HepG2 (cell line): ENCODE data around the gene VAMP2. TPM values are rescaled to one million over a fixed set of nuclear protein-coding genes. Genes with fewer than 3 reads are reported as not detected.

Source experiments
- AGO2 ChIP-seq: fragments of 200-400 bp; formaldehyde crosslinking; optimal IDR thresholded peaks from 2 replicates; pipeline ENCODE3; 2017; ENCODE audit warnings: mild to moderate bottlenecking, low read depth, low read length, moderate library complexity
- ATF1 ChIP-seq: IDR thresholded peaks from 2 replicates; pipeline ENCODE4 v1.6.1; 2016; ENCODE audit warnings: mild to moderate bottlenecking, control low read depth
- KDM2A ChIP-seq: sonication (generic); formaldehyde crosslinking; IDR thresholded peaks from 2 replicates; pipeline ENCODE4 v1.4.0; 2020; ENCODE audit warnings: low read depth, missing genetic modification reagents, borderline replicate concordance
- KDM3A ChIP-seq: IDR thresholded peaks from 2 replicates; pipeline ENCODE4 v1.6.1; 2018; ENCODE audit warnings: low read depth, missing compliant biosample characterization
- PCBP2 ChIP-seq: fragments of 200-400 bp; formaldehyde crosslinking; optimal IDR thresholded peaks from 2 replicates; pipeline ENCODE3; 2018; ENCODE audit warnings: low read length, low read depth; ENCODE audit not compliant: poor library complexity, severe bottlenecking
- SIN3A ChIP-seq: IDR thresholded peaks from 2 replicates; pipeline ENCODE4 v1.6.1; 2011; ENCODE audit warnings: low read depth, mild to moderate bottlenecking, control low read depth, low read length, borderline replicate concordance
- ZEB1 ChIP-seq: IDR thresholded peaks from 2 replicates; pipeline ENCODE4 v1.6.1; 2012; ENCODE audit warnings: mild to moderate bottlenecking, low read depth, inconsistent platforms; ENCODE audit not compliant: insufficient replicate concordance
- ZNF138 ChIP-seq: sonication (generic); formaldehyde crosslinking; IDR thresholded peaks from 2 replicates; pipeline ENCODE4 v1.5.0; 2020; ENCODE audit warnings: mild to moderate bottlenecking, low read depth, missing genetic modification reagents
- ZNF205 ChIP-seq: IDR thresholded peaks from 2 replicates; pipeline ENCODE4 v1.6.1; 2018; ENCODE audit warnings: missing biosample characterization, missing genetic modification reagents
- ZNF24 ChIP-seq: fragments of 450-650 bp; IDR thresholded peaks from 2 replicates; pipeline ENCODE4 v1.6.1; 2017; ENCODE audit warnings: antibody characterized with exemption, mild to moderate bottlenecking
- ZNF333 ChIP-seq: sonication (generic); formaldehyde crosslinking; IDR thresholded peaks from 2 replicates; pipeline ENCODE4 v1.4.0; 2020; ENCODE audit warnings: mild to moderate bottlenecking, missing genetic modification reagents, borderline replicate concordance
- ZNF350 ChIP-seq: sonication (generic); formaldehyde crosslinking; IDR thresholded peaks from 2 replicates; pipeline ENCODE4 v1.4.0; 2020; ENCODE audit warnings: mild to moderate bottlenecking, low read depth, missing genetic modification reagents, borderline replicate concordance
- polyA plus RNA-seq, 8 experiments: library from polyadenylated mRNA; depleted of rRNA in 3 of 8; stranded (reverse) in 7 of 8; unstranded in 1 of 8; fragments of >200 nt; fragmentation: Illumina TruSeq in 4 of 8; extraction: Trizol in 4 of 8; gene quantifications; 2 replicates each; pipeline versions ENCODE4 v1.2.1 to v1.2.3, GENCODE V29; 2011 to 2016; ENCODE audit warnings: low read depth in 4 of 8, missing spikeins in 1 of 8, mixed read lengths in 1 of 8; ENCODE audit not compliant: insufficient read depth in 1 of 8
- total RNA-seq, 5 experiments: library from RNA; depleted of rRNA; stranded (reverse); fragments of >200 nt; fragmentation: Illumina TruSeq; extraction: Trizol; gene quantifications; 2 replicates each; pipeline ENCODE4 v1.2.3, GENCODE V29; 2016; ENCODE audit warnings: low read depth in 1 of 5
- TF ChIP-seq, protein P1 (sequence below): sonication (generic); formaldehyde crosslinking; IDR thresholded peaks from 2 replicates; pipeline ENCODE4 v1.8.0; 2022; ENCODE audit warnings: mild to moderate bottlenecking, missing genetic modification reagents, borderline replicate concordance
- TF ChIP-seq, protein P2 (sequence below): sonication (generic); formaldehyde crosslinking; conservative IDR thresholded peaks from 2 replicates; pipeline ENCODE4 v1.4.0; 2020; ENCODE audit warnings: missing genetic modification reagents
- TF ChIP-seq, protein P3 (sequence below): IDR thresholded peaks from 2 replicates; pipeline ENCODE4 v1.6.1; 2016; ENCODE audit warnings: missing biosample characterization, missing genetic modification reagents, low read depth
- TF ChIP-seq, protein P4 (sequence below), 2 experiments: sonication (generic) in 1 of 2; formaldehyde crosslinking in 1 of 2; IDR thresholded peaks; 2 replicates each; pipeline versions ENCODE4 v1.6.1 to v1.9.0; 2014 to 2022; ENCODE audit warnings: antibody characterized with exemption in 1 of 2, borderline replicate concordance in 1 of 2, inconsistent platforms in 1 of 2, low read depth in 1 of 2, missing genetic modification reagents in 1 of 2

VAMP2 gene
- total and polyA plus RNA-seq, 2 of the 13 experiments (the other 11 are each of a cell fraction or from before 2014, with no cell fraction given): 3.9 to 17.2 TPM

DNA sequence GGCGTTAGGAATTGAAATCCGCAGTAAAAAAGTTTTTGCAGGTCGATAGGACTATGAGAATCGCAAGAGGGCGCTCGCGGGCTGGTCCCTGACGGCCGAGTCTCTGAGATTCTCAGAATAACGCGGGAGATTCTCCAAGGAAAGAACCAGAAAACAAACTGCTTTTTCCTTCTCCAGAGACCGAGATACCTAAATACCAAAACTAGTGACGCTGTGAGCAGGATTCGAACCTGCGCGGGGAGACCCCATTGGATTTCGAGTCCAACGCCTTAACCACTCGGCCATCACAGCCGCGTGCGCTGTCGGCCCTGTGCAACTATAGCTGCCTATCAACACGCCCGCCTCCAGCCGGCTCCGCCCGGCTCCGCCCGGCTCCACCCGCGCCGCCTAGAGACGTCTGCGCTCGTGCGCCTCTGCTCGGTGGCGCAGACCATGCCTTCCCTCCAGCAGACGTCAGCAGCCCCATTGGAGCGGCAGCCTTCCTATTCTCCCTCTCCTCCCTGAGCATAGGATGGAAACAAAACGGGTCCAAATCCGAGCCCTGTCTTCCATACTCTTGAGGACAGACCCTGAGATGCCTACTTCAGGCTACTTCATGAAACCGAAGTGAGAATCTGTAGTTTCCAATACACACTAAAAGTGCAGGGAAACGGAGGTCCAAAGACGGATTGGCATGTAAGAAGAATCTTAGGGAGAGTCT, 23.9 kb downstream of the VAMP2 start (continued):
- TF ChIP-seq ZNF24: peak; percentile 95
- TF ChIP-seq ZNF205 (CRISPR knock-in tag): 0 out of 2 replicates have a peak, but pooled peaks have one; percentile 50
- TF ChIP-seq, protein P1, sequence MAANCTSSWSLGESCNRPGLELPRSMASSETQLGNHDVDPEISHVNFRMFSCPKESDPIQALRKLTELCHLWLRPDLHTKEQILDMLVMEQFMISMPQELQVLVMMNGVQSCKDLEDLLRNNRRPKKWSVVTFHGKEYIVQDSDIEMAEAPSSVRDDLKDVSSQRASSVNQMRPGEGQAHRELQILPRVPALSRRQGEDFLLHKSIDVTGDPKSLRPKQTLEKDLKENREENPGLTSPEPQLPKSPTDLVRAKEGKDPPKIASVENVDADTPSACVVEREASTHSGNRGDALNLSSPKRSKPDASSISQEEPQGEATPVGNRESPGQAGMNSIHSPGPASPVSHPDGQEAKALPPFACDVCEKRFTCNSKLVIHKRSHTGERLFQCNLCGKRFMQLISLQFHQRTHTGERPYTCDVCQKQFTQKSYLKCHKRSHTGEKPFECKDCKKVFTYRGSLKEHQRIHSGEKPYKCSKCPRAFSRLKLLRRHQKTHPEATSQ: no peak; the same call in 1 of the 2 replicates
- TF ChIP-seq, protein P2, sequence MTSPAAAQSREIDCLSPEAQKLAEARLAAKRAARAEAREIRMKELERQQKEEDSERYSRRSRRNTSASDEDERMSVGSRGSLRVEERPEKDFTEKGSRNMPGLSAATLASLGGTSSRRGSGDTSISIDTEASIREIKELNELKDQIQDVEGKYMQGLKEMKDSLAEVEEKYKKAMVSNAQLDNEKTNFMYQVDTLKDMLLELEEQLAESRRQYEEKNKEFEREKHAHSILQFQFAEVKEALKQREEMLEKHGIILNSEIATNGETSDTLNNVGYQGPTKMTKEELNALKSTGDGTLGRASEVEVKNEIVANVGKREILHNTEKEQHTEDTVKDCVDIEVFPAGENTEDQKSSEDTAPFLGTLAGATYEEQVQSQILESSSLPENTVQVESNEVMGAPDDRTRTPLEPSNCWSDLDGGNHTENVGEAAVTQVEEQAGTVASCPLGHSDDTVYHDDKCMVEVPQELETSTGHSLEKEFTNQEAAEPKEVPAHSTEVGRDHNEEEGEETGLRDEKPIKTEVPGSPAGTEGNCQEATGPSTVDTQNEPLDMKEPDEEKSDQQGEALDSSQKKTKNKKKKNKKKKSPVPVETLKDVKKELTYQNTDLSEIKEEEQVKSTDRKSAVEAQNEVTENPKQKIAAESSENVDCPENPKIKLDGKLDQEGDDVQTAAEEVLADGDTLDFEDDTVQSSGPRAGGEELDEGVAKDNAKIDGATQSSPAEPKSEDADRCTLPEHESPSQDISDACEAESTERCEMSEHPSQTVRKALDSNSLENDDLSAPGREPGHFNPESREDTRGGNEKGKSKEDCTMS (CRISPR knock-in tag): no peak
- TF ChIP-seq AGO2: no peak
- TF ChIP-seq PCBP2: no peak
- no peak for TF ChIP-seq ZEB1
- TF ChIP-seq, protein P3, sequence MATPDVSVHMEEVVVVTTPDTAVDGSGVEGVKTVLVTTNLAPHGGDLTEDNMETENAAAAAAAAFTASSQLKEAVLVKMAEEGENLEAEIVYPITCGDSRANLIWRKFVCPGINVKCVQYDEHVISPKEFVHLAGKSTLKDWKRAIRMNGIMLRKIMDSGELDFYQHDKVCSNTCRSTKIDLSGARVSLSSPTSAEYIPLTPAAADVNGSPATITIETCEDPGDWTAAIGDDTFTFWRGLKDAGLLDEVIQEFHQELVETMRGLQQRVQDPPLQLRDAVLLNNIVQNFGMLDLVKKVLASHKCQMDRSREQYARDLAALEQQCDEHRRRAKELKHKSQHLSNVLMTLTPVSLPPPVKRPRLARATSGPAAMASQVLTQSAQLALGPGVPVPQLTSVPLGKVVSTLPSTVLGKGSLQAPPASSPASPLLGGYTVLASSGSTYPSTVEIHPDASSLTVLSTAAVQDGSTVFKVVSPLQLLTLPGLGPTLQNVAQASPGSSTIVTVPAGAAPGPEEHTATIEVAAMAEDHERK (CRISPR knock-in tag): 0 out of 2 replicates have a peak, but pooled peaks have one; percentile 29
- TF ChIP-seq ATF1 (CRISPR knock-in tag): no peak; the same call in 1 of the 2 replicates
- TF ChIP-seq KDM3A (CRISPR knock-in tag): no peak
- TF ChIP-seq ZNF138 (CRISPR knock-in tag): no peak
- TF ChIP-seq SIN3A: peak; percentile 56; the same call in 1 of the 2 replicates
- TF ChIP-seq ZNF333 (CRISPR knock-in tag): no peak; the same call in 1 of the 2 replicates
- TF ChIP-seq, protein P4, sequence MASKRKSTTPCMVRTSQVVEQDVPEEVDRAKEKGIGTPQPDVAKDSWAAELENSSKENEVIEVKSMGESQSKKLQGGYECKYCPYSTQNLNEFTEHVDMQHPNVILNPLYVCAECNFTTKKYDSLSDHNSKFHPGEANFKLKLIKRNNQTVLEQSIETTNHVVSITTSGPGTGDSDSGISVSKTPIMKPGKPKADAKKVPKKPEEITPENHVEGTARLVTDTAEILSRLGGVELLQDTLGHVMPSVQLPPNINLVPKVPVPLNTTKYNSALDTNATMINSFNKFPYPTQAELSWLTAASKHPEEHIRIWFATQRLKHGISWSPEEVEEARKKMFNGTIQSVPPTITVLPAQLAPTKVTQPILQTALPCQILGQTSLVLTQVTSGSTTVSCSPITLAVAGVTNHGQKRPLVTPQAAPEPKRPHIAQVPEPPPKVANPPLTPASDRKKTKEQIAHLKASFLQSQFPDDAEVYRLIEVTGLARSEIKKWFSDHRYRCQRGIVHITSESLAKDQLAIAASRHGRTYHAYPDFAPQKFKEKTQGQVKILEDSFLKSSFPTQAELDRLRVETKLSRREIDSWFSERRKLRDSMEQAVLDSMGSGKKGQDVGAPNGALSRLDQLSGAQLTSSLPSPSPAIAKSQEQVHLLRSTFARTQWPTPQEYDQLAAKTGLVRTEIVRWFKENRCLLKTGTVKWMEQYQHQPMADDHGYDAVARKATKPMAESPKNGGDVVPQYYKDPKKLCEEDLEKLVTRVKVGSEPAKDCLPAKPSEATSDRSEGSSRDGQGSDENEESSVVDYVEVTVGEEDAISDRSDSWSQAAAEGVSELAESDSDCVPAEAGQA (IDR thresholded peaks at IDR 0.05; ENCODE audit: low read depth): peak; percentile 42; the same call in 1 of the 2 replicates
- TF ChIP-seq, protein P4 (CRISPR knock-in tag; IDR thresholded peaks at IDR 0.05; ENCODE audit: borderline replicate concordance): no peak
- TF ChIP-seq KDM2A (CRISPR knock-in tag): peak; percentile 87
- TF ChIP-seq ZNF350 (CRISPR knock-in tag): peak; percentile 89; the same call in 1 of the 2 replicates
